LNCAP (cell line): ENCODE results near the gene CRYBG1.
A peak's percentile ranks its signal among the peaks of the same experiment; 100 is the strongest.

Source experiments
- TF ChIP-seq, protein P1 (sequence below): fragments of 450-650 bp; IDR thresholded peaks from 2 replicates; pipeline ENCODE4 v1.5.1; 2017; ENCODE audit warnings: mild to moderate bottlenecking

CRYBG1 gene

DNA sequence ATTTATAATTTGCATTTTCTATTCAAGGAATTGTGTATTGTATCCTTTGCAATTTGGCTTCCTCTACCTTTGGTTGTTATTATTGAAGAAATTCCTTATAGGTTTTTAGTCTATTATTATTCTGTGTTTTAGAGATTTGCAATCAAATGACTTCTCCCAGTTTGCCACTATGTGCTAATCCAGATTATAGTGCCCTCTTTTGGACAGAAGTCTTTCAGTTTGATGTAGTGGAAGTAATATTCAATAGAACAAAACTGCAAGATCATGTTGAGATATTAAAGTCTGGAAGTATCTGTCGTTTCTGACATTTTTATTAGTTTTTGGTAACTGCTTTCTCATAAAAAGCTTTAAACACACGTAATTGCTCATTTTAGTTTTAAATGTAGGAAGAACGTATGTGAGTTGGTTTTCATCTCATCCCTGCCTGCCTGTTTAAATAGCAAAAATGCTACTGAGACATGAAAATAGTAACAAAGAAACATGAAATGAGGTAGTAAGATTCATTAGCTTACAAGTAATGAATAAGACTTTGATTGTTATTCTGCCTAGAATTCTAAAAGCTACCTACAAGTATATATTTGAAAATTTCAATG lies 195.9 kb downstream of the CRYBG1 start:
- TF ChIP-seq, protein P1, sequence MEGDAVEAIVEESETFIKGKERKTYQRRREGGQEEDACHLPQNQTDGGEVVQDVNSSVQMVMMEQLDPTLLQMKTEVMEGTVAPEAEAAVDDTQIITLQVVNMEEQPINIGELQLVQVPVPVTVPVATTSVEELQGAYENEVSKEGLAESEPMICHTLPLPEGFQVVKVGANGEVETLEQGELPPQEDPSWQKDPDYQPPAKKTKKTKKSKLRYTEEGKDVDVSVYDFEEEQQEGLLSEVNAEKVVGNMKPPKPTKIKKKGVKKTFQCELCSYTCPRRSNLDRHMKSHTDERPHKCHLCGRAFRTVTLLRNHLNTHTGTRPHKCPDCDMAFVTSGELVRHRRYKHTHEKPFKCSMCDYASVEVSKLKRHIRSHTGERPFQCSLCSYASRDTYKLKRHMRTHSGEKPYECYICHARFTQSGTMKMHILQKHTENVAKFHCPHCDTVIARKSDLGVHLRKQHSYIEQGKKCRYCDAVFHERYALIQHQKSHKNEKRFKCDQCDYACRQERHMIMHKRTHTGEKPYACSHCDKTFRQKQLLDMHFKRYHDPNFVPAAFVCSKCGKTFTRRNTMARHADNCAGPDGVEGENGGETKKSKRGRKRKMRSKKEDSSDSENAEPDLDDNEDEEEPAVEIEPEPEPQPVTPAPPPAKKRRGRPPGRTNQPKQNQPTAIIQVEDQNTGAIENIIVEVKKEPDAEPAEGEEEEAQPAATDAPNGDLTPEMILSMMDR: peak; percentile 57

DNA sequence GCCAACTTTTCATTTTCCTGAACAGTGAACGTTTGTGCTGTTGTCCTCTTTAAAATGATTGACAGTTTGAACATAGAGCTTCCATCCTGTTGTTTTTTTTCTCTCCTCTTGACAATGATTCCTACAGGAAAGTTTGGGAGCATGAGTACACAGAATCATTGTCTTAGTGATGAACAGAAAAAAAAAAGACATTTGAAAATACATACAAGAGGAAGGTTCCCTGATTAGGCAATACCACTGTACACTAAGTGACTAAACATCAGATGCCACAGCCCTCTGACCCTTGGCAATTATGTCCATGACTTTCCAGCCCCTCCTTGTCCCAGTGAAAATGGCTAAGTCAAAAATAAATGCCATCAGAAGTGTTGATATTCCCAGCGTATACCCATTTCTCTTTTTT lies 197.3 kb downstream of the CRYBG1 start:
- TF ChIP-seq, protein P1: no peak

DNA sequence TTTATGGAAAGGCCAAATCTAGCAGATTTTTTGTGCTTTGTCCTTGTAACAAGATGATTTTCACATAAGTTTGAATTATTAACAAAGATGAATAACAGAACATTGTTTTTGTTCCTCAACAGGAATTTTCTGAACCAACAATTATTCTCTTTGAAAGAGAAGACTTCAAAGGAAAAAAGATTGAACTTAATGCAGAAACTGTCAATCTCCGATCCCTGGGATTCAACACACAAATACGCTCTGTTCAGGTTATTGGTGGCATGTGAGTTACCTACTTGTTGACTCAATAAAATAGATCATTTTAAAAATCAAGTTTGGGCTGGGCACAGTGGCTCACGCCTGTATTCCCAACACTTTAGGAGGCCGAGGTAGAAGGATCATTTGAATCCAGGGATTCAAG lies 197.8 kb downstream of the CRYBG1 start:
- TF ChIP-seq, protein P1: no peak

DNA sequence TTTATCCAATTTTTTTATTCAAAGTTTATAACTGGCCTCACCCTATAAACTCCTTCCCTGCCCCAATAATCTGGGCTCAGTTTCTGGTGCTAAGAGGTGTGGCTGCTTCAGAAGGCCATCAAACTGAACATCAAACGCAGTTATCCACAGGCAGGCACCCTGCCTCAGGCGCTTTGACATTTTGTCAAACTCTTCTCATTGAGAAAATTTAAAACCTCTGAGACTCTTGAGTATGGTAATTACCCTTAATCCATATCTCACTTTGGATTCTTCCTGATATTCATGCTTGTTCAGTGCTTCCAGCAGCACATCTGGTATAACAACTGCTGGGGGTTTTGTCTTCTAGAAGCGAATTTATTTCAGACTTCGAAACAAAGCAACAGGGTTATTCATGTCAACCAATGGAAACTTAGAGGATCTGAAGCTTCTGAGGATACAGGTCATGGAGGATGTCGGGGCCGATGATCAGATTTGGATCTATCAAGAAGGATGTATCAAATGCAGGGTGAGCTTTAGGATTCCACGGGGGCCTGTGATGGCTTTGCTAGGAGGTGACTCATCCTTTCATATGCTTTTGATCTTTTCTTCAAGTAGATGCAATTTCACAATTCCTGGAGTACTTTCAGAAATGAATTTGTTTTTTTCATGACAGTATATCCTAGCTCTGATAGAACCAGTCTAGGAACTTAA lies 200.6 kb downstream of the CRYBG1 start:
- TF ChIP-seq, protein P1: no peak

DNA sequence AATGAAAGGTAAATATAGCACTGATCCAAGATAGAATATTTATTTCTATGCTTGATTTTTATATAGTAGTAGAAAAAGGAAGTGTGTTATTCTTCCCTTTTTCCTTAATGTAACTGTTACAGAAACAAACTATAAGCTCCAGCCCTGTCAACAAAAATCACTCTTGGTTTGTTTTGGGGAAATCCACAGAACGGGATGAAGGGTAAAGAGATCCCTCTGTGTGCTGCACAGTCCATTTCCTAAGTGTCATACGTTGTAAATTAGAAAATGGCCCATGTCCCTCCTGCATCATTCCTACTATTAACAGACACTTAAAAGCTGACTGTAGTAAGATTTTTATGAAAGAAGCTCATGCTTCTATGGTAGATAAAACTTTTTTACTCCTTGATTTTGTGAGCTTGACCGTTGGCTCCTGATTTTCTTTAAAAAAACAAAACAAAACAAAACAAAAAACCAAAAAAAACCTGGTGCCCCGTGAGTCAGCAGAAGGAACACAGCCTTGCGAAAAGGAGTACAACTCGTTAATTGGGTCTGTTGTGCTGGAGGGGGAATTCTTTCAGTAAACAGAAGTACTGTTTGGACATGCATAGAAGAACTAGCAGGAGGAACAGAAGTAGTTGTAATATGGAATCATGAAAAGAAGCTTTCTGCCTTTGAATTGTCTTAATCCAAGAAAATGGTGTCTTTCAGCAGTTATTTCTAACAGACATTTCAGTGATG lies 201.3 kb downstream of the CRYBG1 start:
- TF ChIP-seq, protein P1: no peak

DNA sequence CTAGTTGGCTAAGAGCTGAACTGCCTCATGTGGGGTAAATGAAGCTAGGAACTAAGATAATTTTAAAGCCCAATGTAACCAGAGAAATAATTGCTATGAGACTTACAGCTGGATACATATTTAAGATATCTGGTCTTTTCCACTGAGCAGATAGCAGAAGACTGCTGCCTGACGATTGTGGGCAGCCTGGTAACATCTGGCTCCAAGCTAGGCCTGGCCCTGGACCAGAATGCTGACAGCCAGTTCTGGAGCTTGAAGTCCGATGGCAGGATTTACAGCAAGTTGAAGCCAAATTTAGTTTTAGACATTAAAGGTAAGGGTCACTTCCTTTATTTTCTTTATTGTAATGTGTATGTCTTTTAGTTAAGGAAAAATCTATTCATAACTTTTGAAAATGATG lies 203.1 kb downstream of the CRYBG1 start:
- TF ChIP-seq, protein P1: no peak

DNA sequence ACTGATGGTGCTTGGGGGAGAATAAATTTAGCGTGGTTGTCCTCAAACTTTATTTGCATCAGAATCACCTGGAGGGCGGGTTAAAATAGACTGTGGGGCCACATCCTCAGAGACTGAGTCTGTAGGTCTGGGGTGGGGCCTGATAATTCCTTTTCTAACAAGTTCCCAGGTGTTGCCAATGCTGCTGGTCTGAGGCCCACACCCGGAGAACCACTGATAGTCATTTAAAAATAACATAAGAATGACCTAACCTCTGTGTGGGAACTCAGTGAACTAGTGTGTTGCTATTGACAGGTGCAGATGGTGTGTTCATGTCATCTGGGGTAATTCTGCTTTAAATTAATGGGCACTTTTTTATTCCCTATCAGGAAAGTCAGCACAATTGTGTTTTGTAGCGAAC lies 204.0 kb downstream of the CRYBG1 start:
- TF ChIP-seq, protein P1: no peak
